ENCODE measurements around the gene NADK. TPM values are rescaled to one million over a fixed set of nuclear protein-coding genes. Genes with fewer than 3 reads are reported as not detected.

Gene NADK
- total and polyA plus RNA-seq, 12 donors = 15.2 to 40.2 (median 22.6) TPM

- no peak overlapping the region for H3K4me3 ChIP-seq
- H3K36me3 ChIP-seq = peaks cover 6 to 97% (median 60%) of the 10 kb centered on the region in 9 donors
- no peak for DNase-seq
- H3K9me3 ChIP-seq = no peaks in the 10 kb centered on the region
- ATAC-seq = no peak
- no peak for TF ChIP-seq CTCF (IDR thresholded peaks at IDR 0.05)
- 90% methylated on average over 33 of the region's 33 CpGs for WGBS, 2 donors
- H3K27ac ChIP-seq = no peak overlapping the region
- no peaks in the 10 kb centered on the region for H3K27me3 ChIP-seq
- H3K4me1 ChIP-seq = peaks cover 0 to 22% (median 15%) of the 10 kb centered on the region in 9 donors
- intact Hi-C loops (cut with DNase I) = loop anchor here in 1 of 10 donors (5.0 kb wide), 1 partner anchor 150 kb away; no protein-coding TSS in a partner anchor
These were observed 21.4 kb downstream of the NADK start for GRCh38 chr1:1756661-1757421.

GRCh38 chr1:1755852-1756251, 22.4 kb downstream of the NADK start:
- ATAC-seq (no peak), DNase-seq (no peak)
- peaks cover 0 to 22% (median 15%) of the 10 kb centered on the region in 9 donors for H3K4me1 ChIP-seq
- H3K36me3 ChIP-seq = peaks cover 6 to 87% (median 50%) of the 10 kb centered on the region in 9 donors
- WGBS, 2 donors = 83 to 88% methylated on average over 15 of the region's 15 CpGs
- TF ChIP-seq CTCF (IDR thresholded peaks at IDR 0.05) = no peak
- H3K27ac ChIP-seq = no peak overlapping the region
- H3K27me3 ChIP-seq = no peaks in the 10 kb centered on the region
- intact Hi-C loops (cut with DNase I) = loop anchor here in 1 of 10 donors (5.0 kb wide), 1 partner anchor 151 kb away; no protein-coding TSS in a partner anchor
- H3K9me3 ChIP-seq = no peaks in the 10 kb centered on the region
- H3K4me3 ChIP-seq = no peak overlapping the region

GRCh38 chr1:1755426-1755825, 22.8 kb downstream of the NADK start:
- intact Hi-C loops (cut with DNase I) = loop anchor here in 1 of 10 donors (5.0 kb wide), 1 partner anchor 152 kb away; no protein-coding TSS in a partner anchor

More at GRCh38 chr1:1755426-1755825, 22.8 kb downstream of the NADK start:
- Histone ChIP-seq H3K4me3 (no peak overlapping the region), H3K4me1 (peaks cover 0 to 22% (median 15%) of the 10 kb centered on the region in 9 donors), H3K9me3 (no peaks in the 10 kb centered on the region), H3K36me3 (peaks cover 6 to 83% (median 47%) of the 10 kb centered on the region in 9 donors), H3K27me3 (no peaks in the 10 kb centered on the region), H3K27ac (no peak overlapping the region)
- TF ChIP-seq CTCF (IDR thresholded peaks at IDR 0.05) = no peak
- no peak for DNase-seq
- ATAC-seq = no peak
- 89 to 96% methylated on average over 19 of the region's 19 CpGs for WGBS, 2 donors
